Measurements from ENCODE around the gene MRAS.

DNA sequence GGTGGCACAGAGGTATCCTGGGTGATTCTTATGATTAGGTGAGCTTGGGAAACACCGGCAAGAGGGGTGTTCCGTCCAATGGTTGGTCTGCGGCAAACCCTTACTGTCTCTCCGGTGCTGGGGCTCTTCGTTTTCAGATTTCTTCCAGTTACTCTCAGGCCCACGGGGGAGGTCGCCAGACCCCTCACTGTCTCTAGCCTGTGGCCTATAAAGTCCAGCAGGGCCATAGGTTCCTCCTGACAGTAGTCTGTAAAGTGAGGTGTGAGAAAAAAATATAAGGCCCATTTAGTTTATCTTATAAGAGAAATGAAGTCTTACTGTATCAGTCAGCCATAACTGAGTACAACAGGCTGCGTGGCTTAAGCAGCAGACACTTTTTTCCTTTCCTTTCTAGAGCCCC lies 87.5 kb downstream of the MRAS start:
- TF ChIP-seq, protein P1, sequence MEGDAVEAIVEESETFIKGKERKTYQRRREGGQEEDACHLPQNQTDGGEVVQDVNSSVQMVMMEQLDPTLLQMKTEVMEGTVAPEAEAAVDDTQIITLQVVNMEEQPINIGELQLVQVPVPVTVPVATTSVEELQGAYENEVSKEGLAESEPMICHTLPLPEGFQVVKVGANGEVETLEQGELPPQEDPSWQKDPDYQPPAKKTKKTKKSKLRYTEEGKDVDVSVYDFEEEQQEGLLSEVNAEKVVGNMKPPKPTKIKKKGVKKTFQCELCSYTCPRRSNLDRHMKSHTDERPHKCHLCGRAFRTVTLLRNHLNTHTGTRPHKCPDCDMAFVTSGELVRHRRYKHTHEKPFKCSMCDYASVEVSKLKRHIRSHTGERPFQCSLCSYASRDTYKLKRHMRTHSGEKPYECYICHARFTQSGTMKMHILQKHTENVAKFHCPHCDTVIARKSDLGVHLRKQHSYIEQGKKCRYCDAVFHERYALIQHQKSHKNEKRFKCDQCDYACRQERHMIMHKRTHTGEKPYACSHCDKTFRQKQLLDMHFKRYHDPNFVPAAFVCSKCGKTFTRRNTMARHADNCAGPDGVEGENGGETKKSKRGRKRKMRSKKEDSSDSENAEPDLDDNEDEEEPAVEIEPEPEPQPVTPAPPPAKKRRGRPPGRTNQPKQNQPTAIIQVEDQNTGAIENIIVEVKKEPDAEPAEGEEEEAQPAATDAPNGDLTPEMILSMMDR (IDR thresholded peaks at IDR 0.05; ENCODE audit: low read depth, low read length) = no peak
- no peak for TF ChIP-seq POLR2A (IDR thresholded peaks at IDR 0.05; ENCODE audit: extremely low read depth, insufficient read length)

All from NB4 (cell line).